Measurements from ENCODE around the gene REEP1. TPM values are rescaled to one million over a fixed set of nuclear protein-coding genes. Genes with fewer than 3 reads are reported as not detected.

Gene REEP1
- polyA plus RNA-seq, 2 of the 4 experiments (the other 2 are of a cell fraction) = 0.30 to 0.45 TPM

- H3K27ac ChIP-seq = no peak overlapping the region
- ATAC-seq (no peak), DNase-seq (ENCODE audit: low read depth in 1 of 2, low spot score in 1 of 2) (no peak), FAIRE-seq (no peak)
- WGBS (ENCODE audit: missing lambda C conversion rate) = 72% methylated on average over 2 of the region's 2 CpGs
- H3K4me2 ChIP-seq = no peak overlapping the region
- CTCF ChIA-PET = no interaction called here
- no peaks in the 10 kb centered on the region for H3K9me3 ChIP-seq
- no peak overlapping the region for H3K4me3 ChIP-seq
- no peaks in the 10 kb centered on the region for H3K4me1 ChIP-seq
- TF ChIP-seq MYC (IDR thresholded peaks at IDR 0.05; ENCODE audit: borderline replicate concordance, low read length) = no peak
- no peak for TF ChIP-seq PHF8 (IDR thresholded peaks at IDR 0.05; ENCODE audit: borderline replicate concordance, low read depth)
- no peak for TF ChIP-seq MAFK (IDR thresholded peaks at IDR 0.05; ENCODE audit: partially characterized antibody)
- no peak for TF ChIP-seq RARB (CRISPR knock-in tag; IDR thresholded peaks at IDR 0.05)
- no peak for TF ChIP-seq RFX5 (IDR thresholded peaks at IDR 0.05)
- no peak for TF ChIP-seq HES2 (IDR thresholded peaks at IDR 0.05)
- no peak for TF ChIP-seq NFE2L2 (conservative IDR thresholded peaks at IDR 0.05; ENCODE audit: low read length)
- no peak for TF ChIP-seq BCL3 (IDR thresholded peaks at IDR 0.05)
- no peak for TF ChIP-seq HOXA7 (CRISPR knock-in tag; IDR thresholded peaks at IDR 0.05)
- POLR2A ChIA-PET = no interaction called here
These were observed 109.7 kb downstream of the REEP1 start for GRCh38 chr2:86227685-86228084.

- ATAC-seq (no peak), DNase-seq (ENCODE audit: low read depth in 1 of 2, low spot score in 1 of 2) (no peak), FAIRE-seq (no peak)
- H3K9me3 ChIP-seq = no peaks in the 10 kb centered on the region
- H3K4me1 ChIP-seq = no peaks in the 10 kb centered on the region
- no peak for TF ChIP-seq ZSCAN20 (CRISPR knock-in tag; IDR thresholded peaks at IDR 0.05)
- no peak for TF ChIP-seq MAZ (IDR thresholded peaks at IDR 0.05; ENCODE audit: borderline replicate concordance, low read depth, low read length)
- no peak for TF ChIP-seq CEBPB (IDR thresholded peaks at IDR 0.05)
- no peak for TF ChIP-seq BCL3 (IDR thresholded peaks at IDR 0.05)
- no peak for TF ChIP-seq FOSB (CRISPR knock-in tag; IDR thresholded peaks at IDR 0.05)
- no peak for TF ChIP-seq EHMT2 (IDR thresholded peaks at IDR 0.05; ENCODE audit: low read depth)
- no peak for TF ChIP-seq EHF (CRISPR knock-in tag; IDR thresholded peaks at IDR 0.05)
- TF ChIP-seq MAFK (IDR thresholded peaks at IDR 0.05; ENCODE audit: partially characterized antibody) = no peak
- no peak for TF ChIP-seq KDM1A (IDR thresholded peaks at IDR 0.05; ENCODE audit: low read depth)
- no peak for TF ChIP-seq ZC3H11A (IDR thresholded peaks at IDR 0.05)
- no peak for TF ChIP-seq HDAC2 (IDR thresholded peaks at IDR 0.05)
- no peak for TF ChIP-seq NFE2L2 (conservative IDR thresholded peaks at IDR 0.05; ENCODE audit: low read length)
- TF ChIP-seq HEYL (CRISPR knock-in tag; IDR thresholded peaks at IDR 0.05) = no peak
- TF ChIP-seq CBX2 (IDR thresholded peaks at IDR 0.05; ENCODE audit: borderline replicate concordance, low read depth) = no peak
- no peak for TF ChIP-seq PBX3 (IDR thresholded peaks at IDR 0.05)
- TF ChIP-seq TFCP2L1 (CRISPR knock-in tag; IDR thresholded peaks at IDR 0.05) = no peak
- no peak for TF ChIP-seq HOXA7 (CRISPR knock-in tag; IDR thresholded peaks at IDR 0.05)
- no peak for TF ChIP-seq PHF8 (IDR thresholded peaks at IDR 0.05; ENCODE audit: borderline replicate concordance, low read depth)
- TF ChIP-seq ZFP36 (IDR thresholded peaks at IDR 0.05; ENCODE audit: borderline replicate concordance, partially characterized antibody) = no peak
- no peak for TF ChIP-seq CTCF (IDR thresholded peaks at IDR 0.05)
- H3K4me3 ChIP-seq = no peak overlapping the region
- no peak overlapping the region for H3K4me2 ChIP-seq
- ChIA-PET POLR2A (no interaction called here), CTCF (no interaction called here)
- 56% methylated on average over 9 of the region's 9 CpGs for WGBS (ENCODE audit: missing lambda C conversion rate)
- H3K27ac ChIP-seq = no peak overlapping the region
These were observed 110.5 kb downstream of the REEP1 start for GRCh38 chr2:86226636-86227520.
